Limb (tissue), 2 donors: ENCODE measurements around the gene GABRA4.

Experiments
- DNase-seq, 2 donors: peaks; one replicate each; pipeline ENCODE4 v3.0.0-alpha.2; 2016; ENCODE audit errors: extremely low spot score in 2 of 2

Gene GABRA4

GRCh38 chr4:46931981-46932380 lies 61.4 kb downstream of the GABRA4 start:
- DNase-seq: peak in 1 of 2 donors; percentile 7

GRCh38 chr4:46930891-46931290 lies 62.5 kb downstream of the GABRA4 start:
- DNase-seq: no peak

DNA sequence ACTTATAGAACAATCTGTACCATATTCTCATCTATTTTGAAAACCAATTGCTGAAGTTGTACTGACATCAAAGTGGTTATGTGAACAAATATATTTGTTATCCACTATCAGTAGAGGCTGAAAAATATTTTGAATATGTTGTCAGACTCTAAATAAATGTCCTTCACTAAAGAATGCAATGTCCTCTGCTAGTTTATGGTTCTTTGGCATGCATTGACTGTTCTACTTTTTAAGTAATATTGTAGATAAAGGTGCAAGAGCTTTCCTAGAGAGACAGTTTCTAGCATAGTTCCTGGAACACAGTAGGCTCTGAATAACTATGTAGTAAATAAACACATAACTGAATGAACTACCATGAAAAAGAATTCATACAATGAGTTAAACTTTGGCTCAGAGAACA lies 66.2 kb downstream of the GABRA4 start:
- DNase-seq: no peak

DNA sequence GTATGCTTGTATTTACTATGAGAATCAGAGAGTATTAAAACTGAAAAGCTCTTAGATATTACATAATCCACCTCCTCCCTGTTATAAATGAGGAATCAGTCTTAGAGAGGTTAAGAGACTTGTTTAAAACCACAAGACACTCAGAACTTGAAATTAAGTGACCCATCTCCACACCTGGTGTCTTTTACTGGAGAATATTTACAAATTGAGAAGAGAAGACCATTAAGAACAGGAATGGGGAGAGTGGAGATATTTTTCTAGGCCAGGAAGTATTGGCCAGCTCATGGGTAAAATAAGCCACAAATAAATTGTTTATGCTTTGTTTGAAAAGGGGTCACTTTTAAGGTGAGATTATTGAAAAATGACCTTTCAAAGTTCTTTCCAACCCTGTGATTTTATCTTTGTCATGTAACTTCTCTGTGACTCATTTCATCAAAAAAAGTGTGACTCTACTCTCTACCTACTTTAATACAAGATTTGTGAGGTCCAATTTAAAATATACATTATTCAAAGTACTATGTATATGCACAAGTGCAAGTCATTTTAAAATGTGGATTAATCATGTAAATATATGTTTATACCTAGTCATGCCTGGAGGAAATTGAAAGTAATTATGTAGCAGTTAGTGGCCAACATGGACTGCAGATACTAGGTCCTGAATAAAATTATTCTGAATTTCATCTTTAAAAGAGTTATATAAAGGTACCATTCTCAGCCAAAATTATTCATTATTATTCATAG lies 68.4 kb downstream of the GABRA4 start:
- DNase-seq: no peak

GRCh38 chr4:46922205-46922604 lies 71.2 kb downstream of the GABRA4 start:
- no peak for DNase-seq

DNA sequence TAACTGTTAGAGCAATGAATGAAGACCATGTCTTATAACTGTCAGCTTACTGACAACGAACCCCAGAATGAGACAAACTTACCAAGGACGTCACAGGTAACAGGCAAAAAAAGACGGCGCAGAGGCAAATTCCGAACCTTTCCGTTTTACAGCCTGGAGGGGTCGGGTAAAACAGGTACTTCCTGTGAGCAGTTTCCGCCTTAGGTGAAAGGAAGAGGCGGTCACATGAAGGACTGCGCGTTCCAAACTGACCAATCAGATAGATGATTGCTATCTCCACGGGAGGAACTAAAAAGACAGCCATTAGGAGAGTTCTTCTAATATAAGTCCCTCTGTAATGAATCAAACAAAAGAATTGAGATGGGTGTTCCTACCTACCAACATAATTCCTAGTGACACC lies 84.3 kb downstream of the GABRA4 start, which contains the start of gene COX7B2:
Gene COX7B2 (minus strand): TSS at position 168 of the 400 bp plus-strand sequence. CDS start 174,053 bp downstream, outside the sequence.
- no peak for DNase-seq

DNA sequence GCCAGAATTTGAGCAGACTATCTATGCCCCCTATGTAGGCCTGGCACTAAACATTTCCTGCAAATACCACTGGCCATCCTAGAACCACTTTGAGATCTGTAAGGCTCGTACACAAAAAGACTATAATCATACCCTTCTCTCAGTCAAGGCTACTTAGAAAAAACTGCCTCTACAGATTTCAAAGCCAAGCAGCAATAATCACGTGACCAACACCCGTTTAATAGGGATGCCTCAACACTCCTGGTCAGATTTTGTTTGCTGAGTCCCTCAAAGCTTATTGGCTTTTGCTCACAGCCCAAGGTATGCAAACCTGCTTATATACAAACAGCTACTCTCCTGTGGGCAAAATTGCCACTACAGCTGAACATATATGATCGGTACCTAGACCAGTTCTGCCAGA lies 85.2 kb downstream of the GABRA4 start:
- no peak for DNase-seq

- DNase-seq: no peak
Observed at GRCh38 chr4:46900082-46900481, 93.3 kb downstream of the GABRA4 start.

GRCh38 chr4:46894826-46895225 lies 98.6 kb downstream of the GABRA4 start:
- DNase-seq: no peak

DNA sequence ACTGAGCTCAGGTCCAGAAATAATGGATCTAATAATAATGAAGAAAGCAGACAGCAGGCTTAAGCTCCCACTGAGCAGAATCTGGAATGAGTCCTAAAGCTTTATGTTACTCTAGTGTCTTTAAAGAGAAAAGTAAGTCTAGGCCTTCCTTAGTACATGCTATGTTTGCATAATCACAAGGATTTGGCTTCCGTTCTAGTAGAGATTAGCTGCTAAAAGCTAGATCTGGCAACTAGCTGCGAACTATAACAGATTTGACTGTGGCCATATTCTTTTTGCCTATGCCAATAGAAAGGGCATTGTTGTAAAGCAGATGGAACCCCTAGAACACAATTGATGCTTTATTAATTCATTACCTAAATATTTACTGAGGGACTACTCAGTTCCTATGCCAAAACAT lies 103.3 kb downstream of the GABRA4 start:
- no peak for DNase-seq

DNA sequence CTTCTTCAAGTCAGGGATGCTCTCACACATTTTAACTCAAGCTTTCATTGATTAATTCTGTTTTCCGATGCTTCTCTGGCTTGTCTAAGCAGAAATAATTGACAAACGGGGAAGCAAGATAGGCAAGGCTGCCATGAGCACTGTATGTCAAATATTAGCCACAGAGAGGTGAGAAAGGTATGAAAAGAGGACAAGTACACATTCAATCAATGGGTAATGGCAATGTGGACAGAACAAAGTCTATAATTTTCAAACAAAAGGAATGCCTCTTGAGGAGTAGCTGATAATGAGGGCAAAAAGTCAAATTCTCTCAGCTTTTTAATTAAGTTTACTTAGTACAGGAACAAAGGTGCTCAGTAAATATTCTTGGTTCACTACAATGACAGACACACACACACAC lies 104.0 kb downstream of the GABRA4 start:
- no peak for DNase-seq

GRCh38 chr4:46886711-46887110 lies 106.7 kb downstream of the GABRA4 start:
- peak in 1 of 2 donors; percentile 14 for DNase-seq

GRCh38 chr4:46878641-46879040 lies 114.7 kb downstream of the GABRA4 start:
- DNase-seq: no peak

- no peak for DNase-seq
Observed at GRCh38 chr4:46874811-46875210, 118.6 kb downstream of the GABRA4 start.

GRCh38 chr4:46870411-46870810 lies 123.0 kb downstream of the GABRA4 start:
- no peak for DNase-seq
